Stimulated activated memory B cell treated with anti-CD40 and anti-IgM and Interleukin-4, amounts not matched to agents 10 μg/mL and 1 μg/mL and 100 μg/mL, for 72 hours (primary cell): ENCODE results near the gene PRCP.
"Not testable (repeated sequence)": the region's sequence is repeated elsewhere in the genome, so short reads cannot be mapped to it uniquely, and the experiment has no call there.

ENCODE experiments used
- ATAC-seq: fragments of 150-1000 bp; cut with Tn5 transposase; 2 replicates; pipeline ENCODE4 v1.10.0; 2021
- H3K27ac Mint-ChIP-seq: one replicate; pipeline ENCODE4 v1.8.0; 2022; ENCODE audit warnings: mild to moderate bottlenecking, mixed read lengths
- H3K27me3 Mint-ChIP-seq: one replicate; pipeline ENCODE4 v1.8.0; 2022; ENCODE audit warnings: mixed read lengths
- H3K36me3 Mint-ChIP-seq: one replicate; pipeline ENCODE4 v1.8.0; 2022; ENCODE audit warnings: mixed read lengths
- H3K4me1 Mint-ChIP-seq: one replicate; pipeline ENCODE4 v1.8.0; 2022; ENCODE audit warnings: mixed read lengths
- H3K4me3 Mint-ChIP-seq: one replicate; pipeline ENCODE4 v1.8.0; 2022; ENCODE audit warnings: mild to moderate bottlenecking, moderate library complexity, mixed read lengths
- H3K9me3 Mint-ChIP-seq: one replicate; pipeline ENCODE4 v1.8.0; 2022; ENCODE audit warnings: mixed read lengths

Gene PRCP

DNA sequence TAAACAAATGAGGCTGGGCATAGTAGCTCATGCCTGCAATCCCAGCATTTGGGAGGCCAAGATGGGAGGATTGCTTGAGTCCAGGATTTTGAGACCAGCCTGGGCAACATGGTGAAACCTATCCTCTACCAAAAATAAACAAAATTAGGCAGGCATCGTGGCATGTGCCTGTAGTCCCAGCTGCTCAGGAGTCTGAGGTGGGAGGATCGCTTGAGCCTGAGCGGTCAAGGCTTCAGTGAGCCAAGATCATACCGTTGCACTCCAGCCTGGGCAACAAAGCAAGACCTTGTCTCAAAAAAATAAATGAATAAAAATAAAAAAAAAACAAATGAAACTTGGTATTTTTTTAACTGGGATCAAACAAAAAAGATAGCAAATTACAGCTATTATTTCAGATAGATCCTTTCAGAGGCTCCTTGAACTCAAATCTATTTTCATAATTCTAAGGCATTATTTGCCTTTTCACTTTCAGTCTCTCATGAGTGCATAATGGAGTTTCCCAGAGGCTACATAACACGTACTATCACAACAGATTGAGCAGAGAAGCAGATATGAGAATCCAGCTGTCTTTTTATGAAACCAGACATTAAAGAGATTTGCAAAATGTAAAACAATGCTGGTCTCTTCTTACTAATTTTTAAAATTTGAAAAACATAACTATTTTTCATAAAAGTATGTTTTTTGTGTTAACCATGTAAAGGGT lies 24.4 kb upstream of the PRCP start:
- peaks cover 48% of the 10 kb centered on the region for H3K4me1 Mint-ChIP-seq
- no peaks in the 10 kb centered on the region for H3K9me3 Mint-ChIP-seq
- peaks cover 23% of the 10 kb centered on the region for H3K36me3 Mint-ChIP-seq
- no peak overlapping the region for H3K27ac Mint-ChIP-seq
- H3K27me3 Mint-ChIP-seq: no peaks in the 10 kb centered on the region
- no peak for ATAC-seq
- no peak overlapping the region for H3K4me3 Mint-ChIP-seq

DNA sequence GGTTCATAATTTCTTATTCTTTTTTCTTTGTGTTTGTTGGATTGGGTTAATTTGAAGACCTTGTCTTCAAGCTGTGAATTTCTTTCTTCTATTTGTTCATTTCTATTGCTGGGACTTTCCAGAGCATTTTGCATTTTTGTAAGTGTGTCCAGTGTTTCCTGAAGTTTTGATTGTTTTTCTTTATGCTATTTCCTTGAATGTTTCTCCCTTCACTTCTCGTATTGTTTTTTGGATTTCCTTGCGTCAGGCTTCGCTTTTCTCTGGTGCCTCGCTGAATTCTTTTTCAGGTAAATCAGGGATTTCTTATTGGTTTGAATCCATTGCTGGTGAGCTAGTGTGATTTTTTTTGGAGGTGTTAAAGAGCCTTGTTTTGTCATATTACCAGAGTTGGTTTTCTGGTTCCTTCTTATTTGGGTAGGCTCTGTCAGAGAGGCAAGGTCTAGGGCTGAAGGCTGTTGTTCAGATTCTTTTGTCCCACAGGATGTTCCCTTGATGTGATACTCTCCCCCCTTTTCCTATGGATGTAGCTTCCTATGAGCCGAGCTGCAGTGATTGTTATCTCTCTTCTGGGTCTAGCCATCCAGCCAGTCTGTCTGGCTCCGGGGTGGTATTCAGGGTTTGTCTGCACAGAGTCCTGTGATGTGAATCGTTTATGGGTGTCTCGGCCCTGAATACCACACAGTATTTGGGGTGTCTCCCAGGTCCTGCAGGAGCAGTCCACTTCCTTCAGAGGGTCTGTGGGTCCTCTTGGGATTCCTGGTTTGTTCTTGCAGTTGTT lies 22.4 kb upstream of the PRCP start:
- not testable (repeated sequence) for ATAC-seq, H3K4me3 Mint-ChIP-seq, H3K27me3 Mint-ChIP-seq, H3K9me3 Mint-ChIP-seq
- Mint-ChIP-seq H3K36me3 (peaks cover 40% of the 10 kb centered on the region), H3K4me1 (peaks cover 57% of the 10 kb centered on the region), H3K27ac (peak overlapping the region; percentile 84)

DNA sequence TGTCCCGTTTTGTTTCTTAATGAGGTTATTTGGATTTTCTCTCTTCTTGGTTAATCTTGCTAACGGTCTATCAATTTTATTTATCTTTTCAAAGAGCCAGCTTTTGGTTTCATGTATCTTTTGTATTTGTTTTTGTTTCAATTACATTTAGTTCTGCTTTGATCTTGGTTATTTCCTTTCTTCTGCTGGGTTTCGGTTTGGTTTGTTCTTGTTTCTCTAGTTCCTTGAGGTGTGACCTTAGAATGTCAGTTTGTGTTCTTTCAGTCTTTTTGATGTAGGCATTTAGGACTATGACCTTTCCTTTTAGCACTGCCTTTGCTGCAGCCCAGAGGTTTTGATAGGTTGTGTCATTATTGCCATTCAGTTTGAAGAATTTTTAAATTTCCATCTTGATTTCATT lies 20.0 kb upstream of the PRCP start:
- not testable (repeated sequence) for ATAC-seq, H3K27me3 Mint-ChIP-seq, H3K9me3 Mint-ChIP-seq
- H3K36me3 Mint-ChIP-seq: peaks cover 47% of the 10 kb centered on the region
- H3K4me3 Mint-ChIP-seq: peak overlapping the region; percentile 76
- peak overlapping the region; percentile 84 for H3K27ac Mint-ChIP-seq
- peaks cover 52% of the 10 kb centered on the region for H3K4me1 Mint-ChIP-seq

DNA sequence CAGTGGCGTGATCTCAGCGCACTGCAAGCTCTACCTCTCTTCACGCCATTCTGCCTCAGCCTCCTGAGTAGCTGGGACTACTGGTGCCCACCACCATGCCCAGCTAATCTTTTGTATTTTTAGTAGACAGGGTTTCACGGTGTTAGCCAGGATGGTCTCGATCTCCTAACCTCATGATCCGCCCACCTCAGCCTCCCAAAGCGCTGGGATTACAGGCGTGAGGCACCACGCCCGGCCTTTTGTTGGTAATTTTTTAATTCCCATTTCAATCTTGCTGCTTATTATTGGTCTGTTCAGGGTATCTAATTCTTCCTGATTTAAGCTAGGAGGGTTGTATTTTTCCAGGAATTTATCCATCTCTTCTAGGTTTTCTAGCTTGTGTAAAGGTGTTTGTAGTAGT lies 19.6 kb upstream of the PRCP start:
- ATAC-seq, H3K9me3 Mint-ChIP-seq, H3K27me3 Mint-ChIP-seq: not testable (repeated sequence)
- H3K27ac Mint-ChIP-seq: peak overlapping the region; percentile 84
- peaks cover 52% of the 10 kb centered on the region for H3K4me1 Mint-ChIP-seq
- peak overlapping the region; percentile 76 for H3K4me3 Mint-ChIP-seq
- H3K36me3 Mint-ChIP-seq: peaks cover 47% of the 10 kb centered on the region

DNA sequence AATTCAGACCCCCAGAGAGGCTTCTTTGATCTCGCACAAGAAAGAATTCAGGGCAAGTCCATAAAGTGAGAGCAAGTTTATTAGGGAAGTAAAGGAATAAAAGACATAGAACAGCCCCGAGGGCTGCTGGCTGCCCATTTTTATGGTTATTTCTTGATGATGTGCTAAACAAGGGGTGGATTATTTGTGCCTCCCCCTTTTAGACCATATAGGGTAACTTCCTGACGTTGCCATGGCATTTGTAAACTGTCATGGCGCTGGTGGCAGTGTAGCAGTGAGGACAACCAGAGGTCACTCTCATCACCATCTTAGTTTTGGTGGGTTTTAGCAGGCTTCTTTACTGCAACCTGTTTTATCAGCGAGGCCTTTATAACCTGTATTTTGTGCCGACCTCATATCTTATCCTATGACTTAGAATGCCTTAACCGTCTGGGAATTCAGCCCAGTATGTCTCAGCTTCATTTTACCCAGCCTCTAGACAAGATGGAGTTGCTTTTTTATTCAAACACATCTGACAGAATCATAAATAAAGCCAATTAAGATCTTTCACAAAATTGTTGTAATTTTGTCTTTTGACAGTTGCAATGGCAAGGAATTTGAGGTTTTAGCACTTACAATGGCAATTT lies 8.9 kb upstream of the PRCP start:
- no peak for ATAC-seq
- Mint-ChIP-seq H3K27me3 (no peaks in the 10 kb centered on the region), H3K9me3 (peaks cover 8% of the 10 kb centered on the region), H3K27ac (peak overlapping the region; percentile 15), H3K36me3 (peaks cover 15% of the 10 kb centered on the region), H3K4me3 (no peak overlapping the region), H3K4me1 (peaks cover 25% of the 10 kb centered on the region)

DNA sequence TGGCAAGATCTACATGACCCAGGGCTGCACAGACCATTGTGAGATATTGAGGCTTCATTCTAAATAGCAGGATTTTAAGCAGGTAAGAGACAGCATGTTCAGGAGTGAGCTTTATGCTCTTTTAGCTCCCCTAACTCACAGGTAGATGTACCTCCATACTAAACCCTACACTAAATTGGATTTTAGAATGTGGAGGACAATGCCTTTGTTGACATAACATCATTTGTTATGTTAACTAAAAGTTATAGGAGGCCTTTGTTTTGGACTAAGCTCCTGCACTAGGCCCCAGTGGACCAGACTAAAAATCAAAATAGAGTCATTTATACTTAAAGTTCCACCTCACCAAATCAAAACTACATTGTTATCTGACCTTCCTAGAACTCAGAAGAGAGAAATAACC lies 8.1 kb upstream of the PRCP start:
- H3K27me3 Mint-ChIP-seq: no peaks in the 10 kb centered on the region
- H3K9me3 Mint-ChIP-seq: peaks cover 8% of the 10 kb centered on the region
- ATAC-seq: no peak
- peak overlapping the region; percentile 15 for H3K27ac Mint-ChIP-seq
- peaks cover 25% of the 10 kb centered on the region for H3K4me1 Mint-ChIP-seq
- no peak overlapping the region for H3K4me3 Mint-ChIP-seq
- H3K36me3 Mint-ChIP-seq: peaks cover 15% of the 10 kb centered on the region

DNA sequence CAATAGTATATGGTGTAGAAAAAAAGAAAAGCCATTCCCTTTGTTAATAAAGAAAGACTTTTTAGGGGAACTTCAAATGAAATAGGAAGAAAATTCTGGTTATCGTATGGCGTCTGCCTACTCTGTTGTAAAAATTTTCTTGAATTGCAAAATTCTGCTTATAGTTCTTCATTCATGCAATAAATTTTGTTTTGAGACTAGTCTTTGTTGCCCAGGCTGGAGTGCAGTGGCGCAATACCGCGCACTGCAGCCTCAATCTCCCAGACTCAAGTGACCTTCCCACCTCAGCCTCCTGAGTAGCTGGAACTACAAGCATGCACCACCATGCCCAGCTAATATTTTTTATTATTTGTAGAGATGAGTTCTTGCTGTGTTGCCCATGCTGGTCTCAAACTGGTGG lies 7.1 kb upstream of the PRCP start:
- Mint-ChIP-seq H3K4me3 (no peak overlapping the region), H3K36me3 (peaks cover 9% of the 10 kb centered on the region), H3K9me3 (peaks cover 4% of the 10 kb centered on the region), H3K4me1 (peaks cover 30% of the 10 kb centered on the region), H3K27me3 (no peaks in the 10 kb centered on the region), H3K27ac (peak overlapping the region; percentile 62)
- ATAC-seq: no peak

DNA sequence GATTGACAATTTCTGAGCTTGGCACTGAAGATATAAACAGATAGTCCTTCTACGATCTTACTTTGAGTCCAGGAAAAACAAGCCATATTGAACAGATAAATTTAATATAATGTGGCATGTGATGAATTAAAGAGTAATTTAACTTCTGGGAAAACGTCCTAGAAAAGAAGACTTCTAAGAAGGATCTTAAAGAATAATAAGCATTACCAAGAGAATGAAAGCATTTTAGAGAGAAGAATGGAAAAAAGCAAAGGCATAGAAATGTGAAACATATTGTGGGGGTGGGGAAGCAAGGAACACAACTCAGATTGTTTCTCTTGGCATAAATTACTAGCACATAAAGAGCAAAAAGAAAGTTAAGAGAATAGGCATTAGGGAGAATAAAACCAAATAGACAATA lies 6.7 kb upstream of the PRCP start:
- H3K27me3 Mint-ChIP-seq: no peaks in the 10 kb centered on the region
- H3K9me3 Mint-ChIP-seq: peaks cover 4% of the 10 kb centered on the region
- H3K4me3 Mint-ChIP-seq: no peak overlapping the region
- ATAC-seq: no peak
- H3K36me3 Mint-ChIP-seq: peaks cover 8% of the 10 kb centered on the region
- peak overlapping the region; percentile 62 for H3K27ac Mint-ChIP-seq
- peaks cover 32% of the 10 kb centered on the region for H3K4me1 Mint-ChIP-seq

DNA sequence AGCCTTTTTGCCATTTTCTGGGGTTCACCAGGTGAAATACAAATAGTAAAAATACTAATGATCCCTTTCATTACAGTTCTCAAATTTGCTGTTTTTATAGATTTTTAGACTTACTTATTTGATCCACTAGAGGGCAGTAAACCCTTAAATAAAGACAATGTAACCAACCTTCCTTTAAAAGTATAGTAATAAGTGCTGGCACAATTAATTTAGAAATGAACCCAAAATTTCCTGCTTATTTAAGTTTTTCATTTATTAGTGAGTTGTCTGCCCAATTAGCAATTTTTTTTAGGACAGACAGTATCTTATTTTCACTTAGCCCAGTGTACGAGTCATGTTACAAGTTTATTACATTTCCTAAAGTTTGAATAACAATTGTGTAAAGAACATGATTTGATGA lies 6.0 kb upstream of the PRCP start:
- H3K27ac Mint-ChIP-seq: peak overlapping the region; percentile 62
- ATAC-seq: no peak
- H3K27me3 Mint-ChIP-seq: no peaks in the 10 kb centered on the region
- peaks cover under 1% of the 10 kb centered on the region for H3K36me3 Mint-ChIP-seq
- no peaks in the 10 kb centered on the region for H3K9me3 Mint-ChIP-seq
- no peak overlapping the region for H3K4me3 Mint-ChIP-seq
- H3K4me1 Mint-ChIP-seq: peaks cover 32% of the 10 kb centered on the region

DNA sequence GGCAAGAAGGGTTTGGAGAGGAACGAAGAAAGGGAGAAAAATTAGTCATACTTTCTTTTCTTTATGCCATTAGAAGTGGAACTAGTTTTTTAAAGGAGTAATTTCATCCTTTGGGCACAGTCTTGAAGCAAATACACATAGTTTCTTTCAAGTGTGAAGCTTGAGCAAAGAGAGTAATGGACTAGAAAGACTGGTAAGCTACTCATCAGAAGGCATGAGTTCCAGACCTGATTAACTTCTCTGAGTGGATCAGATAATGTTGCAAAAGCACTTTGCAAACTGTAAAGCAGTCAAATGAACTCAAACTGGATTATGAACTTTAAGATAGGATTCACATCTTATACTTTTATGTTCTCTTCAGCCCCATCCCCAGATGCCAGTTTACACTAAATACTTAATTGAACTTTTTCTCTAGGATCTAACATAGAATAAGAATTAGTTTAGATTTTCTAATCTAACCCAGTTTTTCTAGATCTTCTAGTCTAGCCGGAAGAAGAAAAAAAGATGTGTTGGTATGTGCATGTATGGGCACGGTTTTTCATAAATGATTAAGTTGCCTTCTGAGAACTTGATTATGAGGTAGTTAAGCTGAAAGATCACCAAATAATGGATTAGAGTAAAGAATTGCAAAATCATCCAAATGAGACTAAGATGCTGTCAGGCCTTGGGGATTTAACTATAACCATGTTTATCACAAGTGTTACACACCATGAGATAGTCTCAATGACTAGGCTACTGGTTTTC lies 3.8 kb upstream of the PRCP start:
- Mint-ChIP-seq H3K36me3 (no peaks in the 10 kb centered on the region), H3K9me3 (no peaks in the 10 kb centered on the region), H3K4me3 (no peak overlapping the region), H3K27me3 (no peaks in the 10 kb centered on the region), H3K4me1 (peaks cover 48% of the 10 kb centered on the region), H3K27ac (no peak overlapping the region)
- ATAC-seq: no peak

DNA sequence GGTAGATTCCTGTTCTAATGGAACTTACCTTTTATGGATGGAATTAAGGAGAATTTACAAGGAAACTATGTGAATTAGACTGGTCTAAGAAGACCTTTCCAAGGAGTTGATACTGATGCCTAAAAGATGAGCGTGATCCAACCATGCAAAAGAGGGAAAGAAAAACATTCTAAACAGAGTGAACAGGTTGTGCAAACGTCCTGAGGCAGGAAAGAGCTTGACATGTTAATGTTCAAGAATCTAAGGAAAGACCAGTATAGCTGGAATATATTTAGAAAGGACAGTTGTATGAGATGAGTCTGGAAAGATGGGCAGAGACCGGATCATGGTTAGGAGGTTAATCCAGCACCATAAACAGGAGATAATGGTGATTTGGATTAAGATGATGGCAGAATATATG lies 2.6 kb upstream of the PRCP start:
- no peak for ATAC-seq
- peak overlapping the region; percentile 98 for H3K4me3 Mint-ChIP-seq
- peaks cover 46% of the 10 kb centered on the region for H3K4me1 Mint-ChIP-seq
- H3K9me3 Mint-ChIP-seq: no peaks in the 10 kb centered on the region
- H3K36me3 Mint-ChIP-seq: no peaks in the 10 kb centered on the region
- H3K27me3 Mint-ChIP-seq: no peaks in the 10 kb centered on the region
- no peak overlapping the region for H3K27ac Mint-ChIP-seq

DNA sequence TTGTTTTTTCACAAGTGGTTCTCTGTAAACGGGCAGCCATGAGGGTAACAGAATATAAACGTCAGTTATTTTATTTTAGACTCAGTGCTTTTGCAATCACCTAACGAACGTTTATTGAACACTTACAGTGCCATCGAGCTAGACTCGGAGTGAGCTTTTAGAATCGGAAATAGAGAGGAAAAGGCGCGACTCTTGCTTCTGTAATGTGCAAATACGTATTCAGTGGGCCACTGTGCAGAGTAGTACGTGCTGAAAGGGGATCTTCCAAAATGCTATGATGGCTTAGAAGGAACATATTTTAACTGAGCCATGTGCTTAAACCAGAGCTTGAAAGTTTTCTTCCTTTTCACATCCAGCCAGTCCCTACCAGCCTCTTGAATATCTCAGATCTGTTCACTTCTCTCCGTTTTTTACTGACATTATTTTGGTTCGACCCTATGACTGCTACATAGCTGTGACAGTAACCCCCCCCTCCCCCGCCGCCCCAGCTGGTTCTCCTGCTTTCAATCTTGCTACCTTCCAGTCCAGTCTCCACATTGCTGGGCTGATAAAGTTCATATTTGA lies 1.8 kb upstream of the PRCP start:
- H3K36me3 Mint-ChIP-seq: no peaks in the 10 kb centered on the region
- H3K4me3 Mint-ChIP-seq: peak overlapping the region; percentile 98
- H3K9me3 Mint-ChIP-seq: no peaks in the 10 kb centered on the region
- H3K27me3 Mint-ChIP-seq: no peaks in the 10 kb centered on the region
- no peak for ATAC-seq
- H3K4me1 Mint-ChIP-seq: peaks cover 47% of the 10 kb centered on the region
- peak overlapping the region; percentile 90 for H3K27ac Mint-ChIP-seq

DNA sequence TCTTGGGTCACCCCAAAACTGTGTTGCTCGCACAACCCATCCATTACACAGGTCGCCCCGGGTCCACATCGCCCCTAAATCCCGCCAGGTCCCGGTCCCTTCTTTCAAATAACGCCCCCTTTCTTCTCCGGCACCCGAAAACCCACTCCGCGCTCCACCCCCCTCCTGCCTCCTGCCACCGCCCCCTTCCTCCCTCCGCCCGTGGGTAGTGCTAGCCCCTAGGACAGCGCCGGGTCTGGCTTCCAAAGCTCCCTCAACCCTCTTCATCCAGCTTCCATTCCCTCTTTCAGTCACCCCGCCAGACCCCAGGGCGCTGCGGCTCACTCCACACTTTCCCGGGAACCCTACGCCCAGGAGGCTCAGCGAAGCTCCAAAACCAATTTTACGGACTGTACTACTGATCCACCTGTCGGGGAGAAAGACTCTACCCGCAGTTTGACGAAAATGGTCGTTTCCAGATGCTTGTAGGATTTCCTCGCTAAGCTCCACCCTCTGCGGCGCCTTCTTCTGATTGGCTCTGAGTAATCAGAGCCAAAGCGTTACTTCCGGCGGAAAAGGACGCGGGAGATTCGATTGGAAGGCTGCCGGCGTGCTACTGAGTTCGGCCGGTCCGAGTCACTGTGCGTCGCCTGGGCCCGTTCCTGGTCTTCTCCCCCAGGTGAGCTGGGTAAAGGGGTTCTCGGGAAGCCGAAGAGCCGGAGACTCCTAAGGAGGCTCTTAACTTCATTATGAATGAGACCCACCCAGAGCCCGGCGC lies 1.1 kb upstream of the PRCP start, which contains the start of gene DDIAS:
Gene DDIAS, plus strand, starts transcription at position 572 of the 757 bp plus-strand sequence. CDS start 13,003 bp downstream, outside the sequence.
- Mint-ChIP-seq H3K4me3 (peak within 1 kb of the TSS; percentile 98), H3K4me1 (peaks cover 45% of the 10 kb centered on the region), H3K27ac (peak within 1 kb of the TSS; percentile 90), H3K27me3 (no peaks in the 10 kb centered on the region), H3K36me3 (peaks cover 5% of the 10 kb centered on the region), H3K9me3 (peaks cover 3% of the 10 kb centered on the region)
- peak; percentile 84 for ATAC-seq

DNA sequence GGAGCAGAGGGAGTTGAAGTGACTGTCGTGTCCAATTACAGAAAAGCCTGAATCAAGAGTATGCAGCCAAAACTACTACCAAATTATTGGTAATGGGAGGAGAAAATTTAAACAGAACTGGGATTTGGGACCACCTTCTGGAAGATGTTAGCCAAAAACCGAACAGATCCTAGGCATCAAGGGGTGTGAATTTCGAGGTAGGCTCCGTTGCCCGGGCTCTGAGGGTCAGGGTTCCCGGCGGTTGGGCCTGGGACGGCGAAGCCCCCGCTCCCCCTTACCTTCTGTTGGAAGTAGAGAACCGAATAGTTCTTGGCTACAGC lies 313 bp downstream of the PRCP start:
- Mint-ChIP-seq H3K27ac (peak overlapping the region; percentile 90), H3K27me3 (no peaks in the 10 kb centered on the region), H3K4me3 (peak overlapping the region; percentile 98), H3K9me3 (peaks cover 3% of the 10 kb centered on the region), H3K4me1 (peaks cover 54% of the 10 kb centered on the region), H3K36me3 (peaks cover 15% of the 10 kb centered on the region)
- ATAC-seq: no peak
